ENCODE data around the gene TRIML1. TPM values are rescaled to one million over a fixed set of nuclear protein-coding genes. Genes with fewer than 3 reads are reported as not detected.

TRIML1 gene
- polyA plus RNA-seq, 3 donors: not detected

DNA sequence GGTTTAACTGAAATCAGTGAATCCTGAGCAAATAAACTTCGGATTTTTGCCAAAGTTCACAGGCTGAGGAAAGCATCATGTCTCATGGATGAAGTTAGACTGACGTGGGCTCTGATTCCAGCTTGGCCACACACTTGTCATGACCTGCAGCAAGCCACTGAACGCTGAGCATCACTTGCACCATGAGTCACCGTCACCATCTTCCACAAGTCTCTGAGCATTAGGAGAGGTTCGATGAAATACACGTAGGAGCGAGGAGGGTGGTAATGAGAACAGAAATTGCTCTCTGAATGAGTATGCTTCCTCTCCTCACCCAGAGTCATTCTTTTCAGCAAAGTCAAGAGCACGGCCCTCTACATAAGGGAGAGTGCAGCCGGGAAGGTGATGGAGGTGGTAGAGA, 26.1 kb upstream of the TRIML1 start:
- Histone ChIP-seq H3K27me3 (ENCODE audit: control insufficient read depth in 2 of 2, insufficient read depth in 2 of 2, low read length in 2 of 2) (no peaks in the 10 kb centered on the region), H3K4me3 (replicated peaks in 1 of 3; ENCODE audit: low read depth in 2 of 3, low read length in 3 of 3) (no peak overlapping the region), H3K36me3 (replicated peaks in 1 of 2; ENCODE audit: control insufficient read depth in 1 of 2, insufficient read depth in 2 of 2, low read length in 2 of 2) (no peaks in the 10 kb centered on the region), H3K4me1 (ENCODE audit: control insufficient read depth in 1 of 2, insufficient read depth in 2 of 2, low read length in 2 of 2) (no peaks in the 10 kb centered on the region), H3K9me3 (replicated peaks in 1 of 2; ENCODE audit: control insufficient read depth in 1 of 2, insufficient read depth in 1 of 2, low read length in 2 of 2) (peaks cover 19 to 36% of the 10 kb centered on the region in 2 donors), H3K27ac (ENCODE audit: low read depth in 1 of 2, low read length in 2 of 2) (no peak overlapping the region), H4K20me1 (ENCODE audit: insufficient read depth, low read length) (no peaks in the 10 kb centered on the region), H2AFZ (ENCODE audit: insufficient read depth, low read depth, low read length, poor library complexity, severe bottlenecking) (no peak overlapping the region), H3K79me2 (ENCODE audit: insufficient read depth, low read length) (no peaks in the 10 kb centered on the region), H3K9ac (ENCODE audit: insufficient read depth, low read length, poor library complexity, severe bottlenecking) (no peak overlapping the region), H3K4me2 (replicated peaks; ENCODE audit: extremely low read depth, low read length, poor library complexity, severe bottlenecking) (no peak overlapping the region)
- no peaks in the 10 kb centered on the region for H3K36me3 Mint-ChIP-seq
- H3K4me3 Mint-ChIP-seq: no peak overlapping the region
- no peak for TF ChIP-seq CTCF (IDR thresholded peaks at IDR 0.05)
- no peak for DNase-seq
- intact Hi-C loops (cut with micrococcal nuclease): no loop called here
- no peaks in the 10 kb centered on the region for H3K4me1 Mint-ChIP-seq
- WGBS (ENCODE audit: insufficient coverage): 83% methylated on average over 2 of the region's 9 CpGs
- H3K9me3 Mint-ChIP-seq: peaks cover 4 to 47% (median 29%) of the 10 kb centered on the region in 7 donors
- no peaks in the 10 kb centered on the region for H3K27me3 Mint-ChIP-seq (ENCODE audit: low read depth in 3 of 3)
- H3K27ac Mint-ChIP-seq: no peak overlapping the region

DNA sequence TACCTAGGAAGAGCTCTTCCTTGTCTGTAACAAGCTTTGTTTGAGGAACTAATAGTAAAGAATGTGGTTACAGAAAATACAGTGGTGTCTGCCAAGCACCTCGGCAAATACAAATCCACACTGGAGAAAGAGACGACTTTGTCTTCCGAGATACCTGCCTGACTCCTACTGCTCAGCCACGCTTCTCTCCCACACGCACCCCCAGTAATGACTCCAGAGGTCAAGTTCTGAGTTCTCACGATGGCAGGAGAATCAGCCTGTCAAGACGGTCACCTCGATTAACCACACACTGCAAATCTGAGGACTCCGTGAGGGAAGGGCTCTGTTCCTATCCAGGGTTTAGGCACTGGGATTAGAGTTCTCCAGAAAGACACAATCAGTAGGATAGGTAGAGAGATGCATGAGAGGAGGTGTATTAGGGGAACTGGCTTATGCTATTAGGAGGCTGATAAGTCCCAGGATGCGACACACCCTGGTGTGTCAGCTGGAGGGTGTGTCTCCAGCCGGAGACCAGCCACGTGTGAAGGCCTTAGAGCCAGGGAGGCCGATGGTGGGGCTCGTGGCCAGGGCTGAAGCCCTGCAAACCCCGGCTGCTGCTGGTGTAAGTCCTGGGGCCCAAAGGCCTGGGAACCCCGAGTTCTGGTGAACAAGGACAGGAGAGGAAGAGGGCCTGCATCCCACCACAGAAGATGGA, 21.5 kb upstream of the TRIML1 start:
- WGBS (ENCODE audit: insufficient coverage): 86% methylated on average over 15 of the region's 16 CpGs
- Histone ChIP-seq H3K4me2 (replicated peaks; ENCODE audit: extremely low read depth, low read length, poor library complexity, severe bottlenecking) (no peak overlapping the region), H3K27ac (ENCODE audit: low read depth in 1 of 2, low read length in 2 of 2) (no peak overlapping the region), H4K20me1 (ENCODE audit: insufficient read depth, low read length) (no peaks in the 10 kb centered on the region), H3K27me3 (ENCODE audit: control insufficient read depth in 2 of 2, insufficient read depth in 2 of 2, low read length in 2 of 2) (no peaks in the 10 kb centered on the region), H3K4me3 (replicated peaks in 1 of 3; ENCODE audit: low read depth in 2 of 3, low read length in 3 of 3) (no peak overlapping the region), H3K4me1 (ENCODE audit: control insufficient read depth in 1 of 2, insufficient read depth in 2 of 2, low read length in 2 of 2) (no peaks in the 10 kb centered on the region), H3K9ac (ENCODE audit: insufficient read depth, low read length, poor library complexity, severe bottlenecking) (no peak overlapping the region), H3K36me3 (replicated peaks in 1 of 2; ENCODE audit: control insufficient read depth in 1 of 2, insufficient read depth in 2 of 2, low read length in 2 of 2) (no peaks in the 10 kb centered on the region), H3K9me3 (replicated peaks in 1 of 2; ENCODE audit: control insufficient read depth in 1 of 2, insufficient read depth in 1 of 2, low read length in 2 of 2) (peaks cover 19 to 31% of the 10 kb centered on the region in 2 donors), H3K79me2 (ENCODE audit: insufficient read depth, low read length) (no peaks in the 10 kb centered on the region), H2AFZ (ENCODE audit: insufficient read depth, low read depth, low read length, poor library complexity, severe bottlenecking) (no peak overlapping the region)
- TF ChIP-seq CTCF (IDR thresholded peaks at IDR 0.05): no peak
- Mint-ChIP-seq H3K4me3 (no peak overlapping the region), H3K27me3 (ENCODE audit: low read depth in 3 of 3) (peaks cover 0 to 3% (median 0%) of the 10 kb centered on the region in 3 donors), H3K27ac (no peak overlapping the region), H3K36me3 (no peaks in the 10 kb centered on the region), H3K4me1 (no peaks in the 10 kb centered on the region), H3K9me3 (peaks cover 5 to 35% (median 21%) of the 10 kb centered on the region in 7 donors)
- DNase-seq: no peak
- intact Hi-C loops (cut with micrococcal nuclease): no loop called here
